GM12872 (cell line): ENCODE measurements around the gene HDGF.

ENCODE experiments used
- TF ChIP-seq, protein P1 (sequence below): IDR thresholded peaks from 3 replicates; pipeline ENCODE4 v1.5.1; 2011; ENCODE audit warnings: low read depth, mild to moderate bottlenecking, low read length, moderate library complexity; ENCODE audit not compliant: insufficient read depth

HDGF gene

DNA sequence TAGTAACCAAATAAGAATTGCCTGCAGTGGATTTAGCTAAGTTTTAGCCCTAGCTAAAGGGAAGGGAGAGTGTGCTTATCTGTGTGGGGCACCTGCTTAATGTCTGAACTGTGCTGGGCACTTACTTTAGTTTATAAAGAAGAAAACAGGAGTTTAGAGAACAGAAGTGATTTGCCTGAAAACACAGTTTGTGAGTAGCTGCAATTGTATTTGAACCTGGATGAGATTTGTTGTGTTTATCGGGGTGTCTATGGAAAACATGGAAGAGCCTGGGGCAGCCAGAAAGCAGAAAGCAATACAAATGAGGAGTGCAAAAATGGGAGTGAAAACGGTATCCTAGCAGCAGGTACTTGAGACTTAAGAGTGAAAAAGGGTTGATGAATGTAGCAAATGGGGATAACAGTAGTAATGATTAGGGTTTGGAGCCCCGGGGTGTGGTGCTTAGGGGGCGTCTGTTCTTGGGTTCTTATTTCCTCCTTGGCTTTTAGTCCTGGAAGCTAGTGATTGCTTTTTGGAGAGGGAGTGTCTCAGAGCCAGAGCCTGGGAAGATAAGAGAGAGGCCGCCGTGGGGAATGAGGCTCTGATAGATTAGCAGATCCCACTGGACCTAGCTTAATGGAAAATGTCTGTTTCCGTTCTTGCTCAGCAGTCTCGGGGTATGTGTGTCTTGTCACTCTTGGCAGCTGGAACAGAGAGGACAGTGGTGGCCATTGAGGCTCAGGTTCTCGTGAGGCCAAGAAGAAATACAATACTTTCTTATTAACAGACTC lies 21.4 kb upstream of the HDGF start:
- TF ChIP-seq, protein P1, sequence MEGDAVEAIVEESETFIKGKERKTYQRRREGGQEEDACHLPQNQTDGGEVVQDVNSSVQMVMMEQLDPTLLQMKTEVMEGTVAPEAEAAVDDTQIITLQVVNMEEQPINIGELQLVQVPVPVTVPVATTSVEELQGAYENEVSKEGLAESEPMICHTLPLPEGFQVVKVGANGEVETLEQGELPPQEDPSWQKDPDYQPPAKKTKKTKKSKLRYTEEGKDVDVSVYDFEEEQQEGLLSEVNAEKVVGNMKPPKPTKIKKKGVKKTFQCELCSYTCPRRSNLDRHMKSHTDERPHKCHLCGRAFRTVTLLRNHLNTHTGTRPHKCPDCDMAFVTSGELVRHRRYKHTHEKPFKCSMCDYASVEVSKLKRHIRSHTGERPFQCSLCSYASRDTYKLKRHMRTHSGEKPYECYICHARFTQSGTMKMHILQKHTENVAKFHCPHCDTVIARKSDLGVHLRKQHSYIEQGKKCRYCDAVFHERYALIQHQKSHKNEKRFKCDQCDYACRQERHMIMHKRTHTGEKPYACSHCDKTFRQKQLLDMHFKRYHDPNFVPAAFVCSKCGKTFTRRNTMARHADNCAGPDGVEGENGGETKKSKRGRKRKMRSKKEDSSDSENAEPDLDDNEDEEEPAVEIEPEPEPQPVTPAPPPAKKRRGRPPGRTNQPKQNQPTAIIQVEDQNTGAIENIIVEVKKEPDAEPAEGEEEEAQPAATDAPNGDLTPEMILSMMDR, result no peak

DNA sequence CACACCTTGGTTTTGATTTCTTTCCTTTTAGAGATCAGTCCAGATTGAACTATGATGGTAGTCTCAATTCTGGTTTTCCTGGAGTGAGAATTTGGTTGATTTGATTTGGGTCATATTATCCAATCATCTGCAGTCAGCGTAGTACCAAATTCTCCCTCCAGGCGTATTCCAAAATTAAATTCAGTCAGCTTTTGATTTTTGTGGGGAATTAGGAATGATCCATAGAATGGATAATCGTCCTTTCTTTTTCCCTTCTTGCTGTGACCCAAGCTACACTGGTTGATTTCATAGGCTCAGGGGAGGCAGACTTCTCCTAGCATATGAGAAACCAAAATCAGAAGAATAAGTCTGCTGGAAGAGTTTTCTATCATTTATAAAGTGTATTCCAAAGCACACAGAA lies 20.7 kb upstream of the HDGF start:
- TF ChIP-seq, protein P1, result no peak

DNA sequence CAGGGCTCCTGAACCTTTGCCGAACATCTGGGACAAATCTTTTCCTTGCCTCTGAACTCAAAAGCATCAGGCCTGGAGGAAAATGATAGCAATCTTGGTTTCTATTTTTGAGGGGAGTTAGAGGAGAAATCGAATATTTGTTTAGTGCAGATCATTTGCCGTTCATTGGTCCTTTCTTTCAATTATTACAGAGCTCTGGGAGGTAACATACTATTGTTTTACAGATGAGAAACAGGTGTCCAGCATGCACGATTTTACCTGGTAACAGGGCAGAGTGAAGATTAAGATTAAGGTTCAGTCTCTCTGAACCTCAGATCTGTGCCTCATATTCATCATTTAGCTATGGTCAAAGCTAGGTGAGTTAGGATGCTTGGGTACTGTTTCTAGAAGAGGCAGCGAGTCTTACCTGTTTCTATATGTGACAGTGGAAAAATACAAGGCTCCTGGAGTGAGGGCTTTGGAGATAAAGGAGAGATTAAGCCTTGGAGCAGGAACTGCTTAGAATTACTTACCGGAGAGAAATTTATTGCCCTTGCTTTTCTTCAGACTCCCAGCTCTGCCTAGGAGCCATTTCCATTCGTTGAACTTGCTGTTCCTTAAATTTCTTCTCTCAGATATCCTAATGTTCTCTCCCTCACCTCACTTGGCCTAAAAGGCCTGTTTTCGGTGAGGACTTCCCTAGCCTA lies 17.3 kb upstream of the HDGF start:
- TF ChIP-seq, protein P1, result no peak

DNA sequence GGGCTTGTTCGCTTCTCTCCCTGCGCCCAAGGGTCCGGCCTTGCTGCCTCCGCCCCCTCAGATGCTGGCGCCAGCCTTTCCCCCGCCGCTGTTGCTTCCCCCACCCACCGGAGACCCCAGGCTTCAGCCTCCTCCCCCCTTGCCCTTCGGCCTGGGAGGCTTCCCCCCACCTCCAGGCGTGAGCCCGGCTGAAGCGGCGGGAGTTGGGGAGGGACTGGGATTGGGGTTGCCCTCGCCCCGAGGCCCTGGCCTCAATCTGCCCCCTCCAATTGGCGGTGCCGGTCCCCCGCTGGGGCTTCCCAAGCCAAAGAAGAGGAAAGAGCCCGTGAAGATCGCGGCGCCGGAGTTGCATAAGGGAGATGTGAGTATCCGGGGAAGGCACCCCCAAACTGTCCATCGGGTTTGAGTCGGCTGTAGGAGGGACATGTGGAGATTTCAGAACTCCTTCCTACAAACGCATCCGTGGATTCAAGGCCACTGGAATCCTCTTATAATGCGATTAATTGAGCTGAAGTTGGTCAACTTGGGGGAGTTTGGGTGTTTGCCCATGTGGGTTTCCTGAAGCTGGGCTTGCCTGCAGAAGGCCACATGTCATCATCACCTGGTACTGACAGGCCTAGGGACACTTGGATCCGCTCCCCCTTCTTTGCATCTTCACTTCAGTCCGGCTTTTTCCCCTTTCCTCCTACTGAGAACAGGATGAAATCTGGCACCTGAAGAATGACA lies 16.6 kb upstream of the HDGF start:
- TF ChIP-seq, protein P1, result no peak

DNA sequence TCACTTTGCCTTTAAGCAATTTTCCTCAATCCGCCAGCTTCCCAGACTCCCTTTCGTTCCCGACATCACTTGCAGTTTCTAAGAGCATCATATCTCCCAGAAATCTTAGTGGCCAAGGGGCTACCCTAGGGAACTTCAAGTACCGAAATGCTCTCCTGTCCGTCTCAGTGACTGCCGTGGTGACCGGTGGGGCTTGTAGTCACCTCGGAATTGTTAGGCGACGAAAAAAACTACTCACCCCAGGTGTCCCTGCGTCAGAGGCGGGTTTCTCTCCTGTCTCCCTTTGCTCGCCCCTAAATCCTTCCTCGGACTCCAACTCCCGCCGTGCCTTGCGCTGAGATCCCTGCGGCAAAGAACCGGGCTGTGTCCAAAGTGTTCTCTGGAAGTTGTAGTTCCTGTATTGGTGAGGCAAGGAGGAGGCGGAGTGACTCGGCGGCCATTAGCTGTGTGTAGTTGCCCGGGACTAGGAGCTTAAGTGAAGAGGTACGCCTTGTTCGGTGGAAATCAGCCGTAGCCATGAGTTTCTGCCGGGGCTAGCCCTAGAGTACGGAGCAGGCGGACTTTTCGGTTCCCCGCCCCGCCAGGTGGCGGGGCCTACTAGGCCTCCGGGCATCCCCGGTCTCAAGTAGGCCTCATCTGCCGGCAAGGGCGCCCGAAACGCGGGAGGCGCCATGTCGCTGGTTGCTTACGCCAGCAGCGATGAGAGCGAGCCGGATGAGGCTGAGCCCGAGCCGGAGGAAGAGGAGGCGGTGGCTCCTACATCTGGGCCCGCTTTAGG lies 15.8 kb upstream of the HDGF start, which contains the start of gene PRCC:
Gene PRCC (plus strand): TSS at position 435 of the 778 bp plus-strand sequence. CDS start 237 bp downstream, at position 672.
- TF ChIP-seq, protein P1, result no peak

DNA sequence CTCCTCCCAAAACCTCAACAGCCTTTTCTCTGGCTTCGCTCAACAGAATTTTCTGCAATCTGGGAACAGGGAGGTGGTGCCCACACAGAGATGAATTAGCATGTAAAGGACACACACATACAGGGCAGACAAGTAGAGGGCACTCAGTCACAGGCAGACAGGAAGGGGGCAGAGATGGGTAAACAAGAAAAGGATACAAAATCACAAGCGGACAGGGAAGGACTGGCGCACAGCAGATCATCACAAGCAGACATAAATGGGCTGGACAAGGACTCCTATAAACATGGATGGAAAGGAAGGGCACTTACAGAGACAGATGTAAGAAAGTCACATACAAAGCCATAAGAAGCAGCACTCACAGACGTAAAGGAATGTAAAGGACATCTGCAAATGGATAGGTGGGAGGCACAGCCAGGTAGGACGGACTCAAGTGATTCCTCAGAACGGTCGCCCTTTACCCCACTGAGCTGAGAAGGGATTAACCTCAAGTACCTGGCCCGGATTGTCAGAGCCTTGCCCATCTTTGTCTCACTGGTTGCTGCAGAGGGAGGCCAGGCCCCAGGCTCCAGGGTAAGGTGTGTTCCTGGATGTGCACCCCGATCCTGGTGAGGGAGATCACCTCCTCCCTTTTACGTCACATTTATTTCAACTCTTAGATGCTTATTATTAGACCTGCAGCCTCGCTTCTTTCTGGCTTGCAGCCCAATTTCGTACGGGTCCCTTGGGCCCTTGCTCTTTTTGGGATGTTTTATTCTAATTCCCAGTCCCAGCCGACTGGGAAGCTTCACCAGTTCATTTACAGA lies 15.0 kb upstream of the HDGF start:
- TF ChIP-seq, protein P1, result no peak
